ENCODE measurements around the gene BMAL1.

DNA sequence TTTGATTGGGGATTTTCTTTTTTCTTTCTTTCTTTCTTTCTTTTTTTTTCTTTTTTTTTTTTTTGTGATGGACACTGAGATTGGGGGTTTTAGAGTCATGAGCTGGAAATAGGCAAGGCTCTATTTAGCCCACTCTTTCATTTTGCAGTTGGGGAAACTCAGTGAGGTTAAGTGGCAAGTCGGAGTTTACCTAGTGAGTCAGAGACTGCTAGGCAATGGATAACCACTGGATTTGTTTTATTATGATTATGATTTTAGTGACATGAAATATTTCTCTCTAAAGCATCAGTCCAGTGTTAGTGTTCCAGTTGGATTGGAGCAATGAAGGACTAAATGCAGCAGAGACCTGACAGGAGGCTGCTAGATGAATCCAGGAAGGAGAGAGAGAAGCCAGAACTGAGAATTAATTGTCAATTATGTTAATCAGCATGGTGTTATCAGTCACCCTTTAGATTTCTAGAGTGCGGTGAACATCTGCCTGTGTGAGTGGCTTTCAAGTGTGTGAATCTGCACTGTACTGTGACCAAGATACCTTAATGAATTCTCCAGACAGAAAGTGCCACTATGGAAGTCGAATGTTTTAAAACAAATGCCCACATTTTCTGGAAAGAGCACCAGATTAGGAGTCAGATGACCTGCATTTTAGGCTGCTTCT, 10.9 kb downstream of the BMAL1 start:
- TF ChIP-seq CTCF (IDR thresholded peaks at IDR 0.05): no peak
- TF ChIP-seq POLR2A (IDR thresholded peaks at IDR 0.05): no peak
- TF ChIP-seq EP300 (IDR thresholded peaks at IDR 0.05): no peak

All from stomach (tissue), 4 donors.